Gastrocnemius medialis (tissue), 4 donors: ENCODE measurements around the gene CNTN4. TPM values are rescaled to one million over a fixed set of nuclear protein-coding genes. Genes with fewer than 3 reads are reported as not detected.

Experiments used
- ATAC-seq, 2 donors: fragments of 150-250 bp; one replicate each; pipeline ENCODE4 v1.9.1; 2016
- DNase-seq, 2 donors: peaks; one replicate each; pipeline ENCODE4 v3.0.0-alpha.2; 2019
- H3K27ac ChIP-seq, 4 donors: fragments of 200-600 bp; sonication (generic); 1 replicate in 1 of 4; 2 replicates in 3 of 4; pipeline ENCODE4 v1.5.1; 2016 to 2018; ENCODE audit warnings: mild to moderate bottlenecking in 2 of 4, moderate library complexity in 1 of 4
- H3K27me3 ChIP-seq, 3 donors: fragments of 200-600 bp; sonication (generic) in 2 of 3; 1 replicate in 1 of 3; 2 replicates in 2 of 3; pipeline versions ENCODE4 v1.5.1 to v1.6.0; 2016 to 2019; ENCODE audit warnings: mild to moderate bottlenecking in 1 of 3, moderate library complexity in 1 of 3
- H3K36me3 ChIP-seq, 2 donors: fragments of 200-600 bp; sonication (generic) in 1 of 2; one replicate each; pipeline ENCODE4 v1.5.1; 2017 to 2018
- H3K4me1 ChIP-seq, 2 donors: fragments of 200-600 bp; sonication (generic) in 1 of 2; one replicate each; pipeline ENCODE4 v1.5.1; 2016 to 2017; ENCODE audit warnings: mild to moderate bottlenecking in 2 of 2
- H3K4me3 ChIP-seq, 4 donors: fragments of 200-600 bp; sonication (generic) in 3 of 4; 1 replicate in 1 of 4; 2 replicates in 3 of 4; pipeline ENCODE4 v1.5.1; 2016 to 2019; ENCODE audit warnings: mild to moderate bottlenecking in 2 of 4
- H3K9me3 ChIP-seq, 3 donors: fragments of 200-600 bp; sonication (generic) in 2 of 3; 1 replicate in 1 of 3; 2 replicates in 2 of 3; pipeline ENCODE4 v1.5.1; 2016 to 2019
- POLR2A ChIP-seq, 2 donors: fragments of 450-650 bp; IDR thresholded peaks; one replicate each; pipeline ENCODE4 v1.6.1; 2017; ENCODE audit warnings: antibody characterized with exemption in 2 of 2, mild to moderate bottlenecking in 2 of 2, moderate library complexity in 2 of 2
- in situ Hi-C, 4 donors: fragments of 200-750 bp; cut with MboI; loops; one replicate each; pipeline versions ENCODE4 v1.15.0 to v1.8.0; 2017; ENCODE audit warnings: low sequenced_read_pairs in 4 of 4
- intact Hi-C: fragments of 100-400 bp; cut with DNase I; formaldehyde crosslinking; loops from one replicate; pipeline ENCODE4 v1.15.1; 2023; ENCODE audit warnings: low total_unique reads
- total RNA-seq, 4 donors: library from RNA; depleted of rRNA; stranded (reverse); fragments of >200 nt; gene quantifications; one replicate each; pipeline versions ENCODE4 v1.1.0 to v1.2.3, GENCODE V29; 2016
- TF ChIP-seq, protein P1 (sequence below), 5 experiments: fragments of 450-650 bp in 3 of 5; fragments of 200-600 bp in 2 of 5; sonication (generic) in 2 of 5; IDR thresholded peaks in 4 of 5; conservative IDR thresholded peaks in 1 of 5; 1 replicate in 4 of 5; 2 replicates in 1 of 5; pipeline ENCODE4 v1.5.1; 2016 to 2019; ENCODE audit warnings: antibody characterized with exemption in 5 of 5, mild to moderate bottlenecking in 3 of 5, moderate library complexity in 3 of 5

CNTN4 gene
- total RNA-seq, 4 donors from 2014 or later, result 0.51 to 1.9 (median 1.4) TPM

DNA sequence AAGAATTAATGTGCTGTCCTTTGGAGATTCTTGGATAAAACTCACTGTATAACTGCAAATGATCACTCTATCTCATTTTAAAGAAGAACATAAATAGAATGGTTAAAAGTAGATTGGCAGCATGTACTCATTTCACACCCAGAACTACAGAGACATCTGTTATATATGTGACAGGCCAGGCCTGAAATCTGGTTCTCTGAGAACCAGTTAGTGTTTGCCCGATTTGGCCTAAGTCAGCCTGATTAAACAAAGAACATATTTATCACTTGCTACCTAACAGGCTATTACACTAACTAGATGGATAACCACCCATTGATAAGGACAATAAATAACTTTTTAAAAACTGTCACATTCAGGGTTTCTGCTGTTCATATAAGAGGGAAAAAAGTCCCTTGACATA lies 460.1 kb downstream of the CNTN4 start:
- ATAC-seq, result no peak

DNA sequence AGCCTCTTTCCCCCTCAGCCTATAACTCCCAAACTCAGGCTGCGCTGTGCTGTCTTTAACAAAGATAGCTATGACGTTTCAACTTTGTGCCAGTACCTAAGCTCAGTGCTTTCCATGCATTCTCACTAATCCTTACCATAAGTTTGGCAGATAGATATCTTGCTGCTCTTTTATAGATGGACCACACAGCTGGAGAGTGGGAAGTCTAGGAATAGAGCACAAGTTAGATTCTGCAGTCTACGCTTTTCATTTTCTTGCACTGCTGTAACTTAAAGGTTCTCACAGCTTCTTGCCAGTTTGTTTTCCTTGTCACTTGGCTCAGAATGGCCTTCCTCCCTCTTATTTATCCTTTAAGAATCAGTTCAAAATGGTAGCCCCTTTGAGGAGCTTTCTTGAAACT lies 468.8 kb downstream of the CNTN4 start:
- ATAC-seq, result no peak
- Histone ChIP-seq H3K4me1 (no peaks in the 10 kb centered on the region), H3K27ac (no peak overlapping the region), H3K27me3 (no peaks in the 10 kb centered on the region), H3K36me3 (no peaks in the 10 kb centered on the region), H3K4me3 (no peak overlapping the region), H3K9me3 (no peaks in the 10 kb centered on the region)
- in situ Hi-C loops, result no loop called here
- intact Hi-C loops, result no loop called here
- DNase-seq, result no peak
- TF ChIP-seq, protein P1, sequence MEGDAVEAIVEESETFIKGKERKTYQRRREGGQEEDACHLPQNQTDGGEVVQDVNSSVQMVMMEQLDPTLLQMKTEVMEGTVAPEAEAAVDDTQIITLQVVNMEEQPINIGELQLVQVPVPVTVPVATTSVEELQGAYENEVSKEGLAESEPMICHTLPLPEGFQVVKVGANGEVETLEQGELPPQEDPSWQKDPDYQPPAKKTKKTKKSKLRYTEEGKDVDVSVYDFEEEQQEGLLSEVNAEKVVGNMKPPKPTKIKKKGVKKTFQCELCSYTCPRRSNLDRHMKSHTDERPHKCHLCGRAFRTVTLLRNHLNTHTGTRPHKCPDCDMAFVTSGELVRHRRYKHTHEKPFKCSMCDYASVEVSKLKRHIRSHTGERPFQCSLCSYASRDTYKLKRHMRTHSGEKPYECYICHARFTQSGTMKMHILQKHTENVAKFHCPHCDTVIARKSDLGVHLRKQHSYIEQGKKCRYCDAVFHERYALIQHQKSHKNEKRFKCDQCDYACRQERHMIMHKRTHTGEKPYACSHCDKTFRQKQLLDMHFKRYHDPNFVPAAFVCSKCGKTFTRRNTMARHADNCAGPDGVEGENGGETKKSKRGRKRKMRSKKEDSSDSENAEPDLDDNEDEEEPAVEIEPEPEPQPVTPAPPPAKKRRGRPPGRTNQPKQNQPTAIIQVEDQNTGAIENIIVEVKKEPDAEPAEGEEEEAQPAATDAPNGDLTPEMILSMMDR (IDR thresholded peaks at IDR 0.05 in 4 of 5, conservative IDR thresholded peaks at IDR 0.05 in 1 of 5), result no peak
- TF ChIP-seq POLR2A (IDR thresholded peaks at IDR 0.05), result no peak

More for the DNA sequence above, 460.1 kb downstream of the CNTN4 start:
- Histone ChIP-seq H3K4me3 (no peak overlapping the region), H3K36me3 (no peaks in the 10 kb centered on the region), H3K9me3 (no peaks in the 10 kb centered on the region), H3K4me1 (no peaks in the 10 kb centered on the region), H3K27me3 (no peaks in the 10 kb centered on the region), H3K27ac (no peak overlapping the region)
- DNase-seq, result no peak
- in situ Hi-C loops (no loop called here), intact Hi-C loops (no loop called here)
- TF ChIP-seq, protein P1 (IDR thresholded peaks at IDR 0.05 in 4 of 5, conservative IDR thresholded peaks at IDR 0.05 in 1 of 5), result no peak
- TF ChIP-seq POLR2A (IDR thresholded peaks at IDR 0.05), result no peak

DNA sequence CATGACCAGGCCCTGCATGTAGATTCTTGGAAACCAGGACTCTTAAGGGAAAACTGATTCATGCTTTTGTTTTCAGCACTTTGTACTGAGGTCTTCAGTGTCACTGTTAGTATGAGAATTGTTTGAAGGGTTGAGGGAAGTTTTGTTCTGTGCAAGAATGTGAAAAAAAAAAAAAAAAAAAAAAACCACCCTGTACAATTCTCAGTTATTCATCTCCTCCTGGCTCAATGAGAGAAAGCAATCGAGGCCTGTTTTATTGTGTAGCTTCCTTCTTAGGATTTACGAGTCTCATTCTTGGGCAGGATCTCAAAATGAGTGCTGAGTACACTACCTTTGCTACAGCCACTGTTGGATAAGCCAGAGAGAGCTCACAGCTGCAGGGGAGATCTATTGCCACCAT lies 469.5 kb downstream of the CNTN4 start:
- Histone ChIP-seq H3K36me3 (no peaks in the 10 kb centered on the region), H3K27ac (no peak overlapping the region), H3K27me3 (no peaks in the 10 kb centered on the region), H3K9me3 (no peaks in the 10 kb centered on the region), H3K4me1 (no peaks in the 10 kb centered on the region), H3K4me3 (no peak overlapping the region)
- no peak for TF ChIP-seq POLR2A (IDR thresholded peaks at IDR 0.05)
- TF ChIP-seq, protein P1 (IDR thresholded peaks at IDR 0.05 in 4 of 5, conservative IDR thresholded peaks at IDR 0.05 in 1 of 5), result no peak
- intact Hi-C loops (no loop called here), in situ Hi-C loops (no loop called here)
- DNase-seq (no peak), ATAC-seq (no peak)

DNA sequence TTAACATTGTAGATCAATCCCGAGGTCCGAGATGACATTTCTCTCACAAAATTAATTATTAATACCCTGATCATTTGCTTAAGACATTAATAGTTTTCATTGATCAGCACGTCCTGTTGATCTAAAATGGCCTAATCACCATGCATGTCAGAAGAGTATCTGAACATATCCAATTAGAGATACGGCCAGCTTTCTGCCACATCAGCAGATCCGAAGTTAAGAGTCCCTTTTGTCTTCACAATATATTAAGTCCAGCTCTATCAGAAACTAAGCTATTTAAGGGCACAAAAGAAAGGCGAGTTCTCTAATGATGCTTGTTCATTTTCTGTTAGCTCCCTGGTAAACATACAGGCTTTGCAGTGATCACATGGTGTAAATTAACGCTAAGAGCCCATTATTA lies 470.3 kb downstream of the CNTN4 start:
- H3K27ac ChIP-seq, result no peak overlapping the region
- intact Hi-C loops, result no loop called here
- no peak overlapping the region for H3K4me3 ChIP-seq
- H3K27me3 ChIP-seq, result no peaks in the 10 kb centered on the region
- in situ Hi-C loops, result no loop called here
- TF ChIP-seq POLR2A (IDR thresholded peaks at IDR 0.05), result no peak
- TF ChIP-seq, protein P1 (IDR thresholded peaks at IDR 0.05 in 4 of 5, conservative IDR thresholded peaks at IDR 0.05 in 1 of 5), result no peak
- H3K4me1 ChIP-seq, result no peaks in the 10 kb centered on the region
- H3K36me3 ChIP-seq, result no peaks in the 10 kb centered on the region
- DNase-seq (no peak), ATAC-seq (no peak)
- no peaks in the 10 kb centered on the region for H3K9me3 ChIP-seq

DNA sequence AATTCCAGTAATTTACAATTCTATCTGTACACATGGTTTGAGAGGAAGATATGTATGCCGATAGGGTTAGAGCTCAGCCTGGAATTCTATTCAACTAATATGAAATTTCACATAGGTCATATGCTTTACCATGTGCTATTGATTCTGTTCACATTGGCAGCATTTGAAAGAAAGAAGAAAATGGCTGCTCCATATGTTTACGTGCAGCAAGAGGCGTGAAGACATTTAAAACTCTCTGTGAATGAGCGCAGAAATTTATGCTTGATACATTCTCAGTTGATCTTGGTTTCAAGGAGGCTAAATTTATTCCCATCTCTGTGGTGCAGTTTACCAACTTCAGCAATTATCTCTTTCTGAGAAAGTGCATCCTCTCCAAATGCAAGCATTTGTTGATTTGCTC lies 478.9 kb downstream of the CNTN4 start:
- in situ Hi-C loops, result no loop called here
- TF ChIP-seq POLR2A (IDR thresholded peaks at IDR 0.05), result no peak
- TF ChIP-seq, protein P1 (IDR thresholded peaks at IDR 0.05 in 4 of 5, conservative IDR thresholded peaks at IDR 0.05 in 1 of 5), result no peak
- no peak overlapping the region for H3K4me3 ChIP-seq
- H3K36me3 ChIP-seq, result no peaks in the 10 kb centered on the region
- H3K4me1 ChIP-seq, result no peaks in the 10 kb centered on the region
- H3K9me3 ChIP-seq, result no peaks in the 10 kb centered on the region
- H3K27me3 ChIP-seq, result no peaks in the 10 kb centered on the region
- H3K27ac ChIP-seq, result no peak overlapping the region
- no peak for ATAC-seq
- no peak for DNase-seq
- intact Hi-C loops, result no loop called here
